HEK293 (cell line): ENCODE data around the gene CHD2.

ENCODE experiments used
- CTCF ChIP-seq: fragments of 450-650 bp; formaldehyde crosslinking; IDR thresholded peaks from 2 replicates; pipeline ENCODE4 v1.5.1; 2016; ENCODE audit warnings: missing biosample characterization, missing genetic modification characterization
- REST ChIP-seq: fragments of 450-650 bp; formaldehyde crosslinking; IDR thresholded peaks from 2 replicates; pipeline ENCODE4 v1.5.1; 2016; ENCODE audit warnings: missing biosample characterization, missing genetic modification characterization
- ZNF155 ChIP-seq: fragments of 450-650 bp; formaldehyde crosslinking; IDR thresholded peaks from 2 replicates; pipeline ENCODE4 v1.5.1; 2016; ENCODE audit warnings: missing biosample characterization, missing genetic modification characterization
- ZNF341 ChIP-seq: fragments of 450-650 bp; formaldehyde crosslinking; IDR thresholded peaks from 2 replicates; pipeline ENCODE4; 2016; ENCODE audit warnings: low read depth, missing biosample characterization, missing genetic modification characterization
- ZNF830 ChIP-seq: fragments of 450-650 bp; IDR thresholded peaks from 2 replicates; pipeline ENCODE4 v1.5.0; 2018; ENCODE audit warnings: missing biosample characterization, missing genetic modification characterization, low read depth, mild to moderate bottlenecking, moderate library complexity

GRCh38 chr15:92938387-92938786, 38.3 kb downstream of the CHD2 start:
- TF ChIP-seq ZNF155: no peak
- no peak for TF ChIP-seq CTCF
- TF ChIP-seq ZNF830: no peak
- TF ChIP-seq REST (tag by site-specific recombination): no peak
- no peak for TF ChIP-seq ZNF341 (tag by site-specific recombination)
